ENCODE results near the gene MYH14.

MYH14 gene

DNA sequence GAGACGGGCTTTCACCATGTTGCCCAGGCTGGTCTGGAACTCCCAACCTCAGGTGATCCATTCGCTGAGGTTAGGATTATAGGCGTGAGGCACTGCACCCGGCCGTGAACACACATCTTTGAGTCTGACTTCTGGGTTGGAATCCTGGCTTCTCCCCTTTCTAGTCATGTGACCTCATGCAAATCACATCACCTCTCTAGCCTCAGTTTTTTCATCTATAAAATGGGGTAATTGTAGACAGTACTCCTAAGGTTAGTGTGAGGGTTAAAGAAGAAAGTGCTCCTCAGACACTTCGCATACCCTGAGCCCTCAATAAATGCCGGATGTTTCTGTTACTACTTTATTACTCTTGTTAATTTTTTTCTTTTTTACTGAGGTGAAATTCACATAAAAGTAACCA, 70.4 kb downstream of the MYH14 start:
- TF ChIP-seq, protein P1, sequence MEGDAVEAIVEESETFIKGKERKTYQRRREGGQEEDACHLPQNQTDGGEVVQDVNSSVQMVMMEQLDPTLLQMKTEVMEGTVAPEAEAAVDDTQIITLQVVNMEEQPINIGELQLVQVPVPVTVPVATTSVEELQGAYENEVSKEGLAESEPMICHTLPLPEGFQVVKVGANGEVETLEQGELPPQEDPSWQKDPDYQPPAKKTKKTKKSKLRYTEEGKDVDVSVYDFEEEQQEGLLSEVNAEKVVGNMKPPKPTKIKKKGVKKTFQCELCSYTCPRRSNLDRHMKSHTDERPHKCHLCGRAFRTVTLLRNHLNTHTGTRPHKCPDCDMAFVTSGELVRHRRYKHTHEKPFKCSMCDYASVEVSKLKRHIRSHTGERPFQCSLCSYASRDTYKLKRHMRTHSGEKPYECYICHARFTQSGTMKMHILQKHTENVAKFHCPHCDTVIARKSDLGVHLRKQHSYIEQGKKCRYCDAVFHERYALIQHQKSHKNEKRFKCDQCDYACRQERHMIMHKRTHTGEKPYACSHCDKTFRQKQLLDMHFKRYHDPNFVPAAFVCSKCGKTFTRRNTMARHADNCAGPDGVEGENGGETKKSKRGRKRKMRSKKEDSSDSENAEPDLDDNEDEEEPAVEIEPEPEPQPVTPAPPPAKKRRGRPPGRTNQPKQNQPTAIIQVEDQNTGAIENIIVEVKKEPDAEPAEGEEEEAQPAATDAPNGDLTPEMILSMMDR (IDR thresholded peaks at IDR 0.05; ENCODE audit: borderline replicate concordance, control extremely low read depth, extremely low read depth, insufficient read depth, missing control alignments): no peak
- in situ Hi-C loops (cut with MboI; ENCODE audit: low sequenced_read_pairs, unreplicated experiment): no loop called here
- no peak for DNase-seq (ENCODE audit: low spot score)

DNA sequence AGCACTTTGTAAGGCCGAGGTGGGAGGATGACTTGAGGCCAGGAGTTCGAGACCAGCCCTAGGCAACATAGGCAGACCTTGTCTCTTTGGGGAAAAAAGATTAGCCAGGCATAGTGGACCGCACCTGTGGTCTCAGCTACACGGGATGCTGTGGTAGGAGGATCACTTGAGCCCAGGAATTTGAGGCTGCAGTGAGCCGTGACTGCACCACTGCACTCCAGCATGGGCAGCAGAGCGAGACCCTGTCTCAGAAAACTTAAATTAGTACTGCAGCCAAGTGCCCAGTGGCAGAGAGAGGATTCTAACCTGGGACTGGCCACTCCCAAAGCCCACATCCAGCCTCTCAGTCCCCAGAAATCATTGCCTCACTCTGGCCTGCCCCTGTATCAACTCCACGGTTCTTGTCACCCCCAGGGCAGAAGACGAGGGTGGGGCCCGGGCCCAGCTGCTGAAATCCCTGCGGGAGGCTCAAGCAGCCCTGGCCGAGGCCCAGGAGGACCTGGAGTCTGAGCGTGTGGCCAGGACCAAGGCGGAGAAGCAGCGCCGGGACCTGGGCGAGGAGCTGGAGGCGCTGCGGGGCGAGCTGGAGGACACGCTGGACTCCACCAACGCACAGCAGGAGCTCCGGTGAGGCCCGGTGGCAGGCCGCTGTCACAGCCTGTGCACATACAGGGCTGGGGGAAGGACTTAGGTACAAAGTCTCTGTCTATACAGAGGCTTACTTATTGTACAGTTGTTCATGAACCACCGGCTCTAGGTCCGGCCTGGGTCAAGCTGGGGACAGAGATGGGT, 72.4 kb downstream of the MYH14 start:
- TF ChIP-seq, protein P1 (IDR thresholded peaks at IDR 0.05; ENCODE audit: borderline replicate concordance, control extremely low read depth, extremely low read depth, insufficient read depth, missing control alignments): no peak
- in situ Hi-C loops (cut with MboI; ENCODE audit: low sequenced_read_pairs, unreplicated experiment): no loop called here
- DNase-seq (ENCODE audit: low spot score): no peak

DNA sequence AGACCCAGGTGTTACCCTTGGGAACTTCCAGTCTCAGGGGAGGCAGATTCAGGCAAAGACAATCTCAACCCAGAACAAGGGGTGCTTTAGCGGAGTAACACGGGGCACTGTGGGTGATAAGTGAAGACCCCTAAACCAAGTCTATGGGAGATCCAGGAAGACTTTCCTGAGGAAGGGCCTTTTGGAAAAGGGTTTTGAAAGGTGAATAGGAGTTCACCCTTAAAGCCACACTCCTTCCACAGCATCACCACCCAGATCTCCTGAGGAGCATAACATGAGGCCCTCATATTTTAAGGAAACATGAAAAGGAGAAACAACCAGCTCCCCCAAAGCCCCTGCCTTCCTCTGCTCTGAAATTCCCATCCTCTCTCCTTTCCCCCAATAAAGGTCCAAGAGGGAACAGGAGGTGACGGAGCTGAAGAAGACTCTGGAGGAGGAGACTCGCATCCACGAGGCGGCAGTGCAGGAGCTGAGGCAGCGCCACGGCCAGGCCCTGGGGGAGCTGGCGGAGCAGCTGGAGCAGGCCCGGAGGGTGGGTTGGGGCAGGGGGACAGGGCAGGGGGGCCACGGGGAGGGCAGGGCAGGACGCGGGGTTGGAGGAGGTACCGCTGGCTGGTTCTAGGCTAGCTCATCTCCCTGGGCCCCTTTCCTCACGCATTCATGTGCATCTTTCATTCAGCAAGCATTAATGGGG, 73.1 kb downstream of the MYH14 start:
- TF ChIP-seq, protein P1 (IDR thresholded peaks at IDR 0.05; ENCODE audit: borderline replicate concordance, control extremely low read depth, extremely low read depth, insufficient read depth, missing control alignments): no peak
- in situ Hi-C loops (cut with MboI; ENCODE audit: low sequenced_read_pairs, unreplicated experiment): no loop called here
- DNase-seq (ENCODE audit: low spot score): no peak

DNA sequence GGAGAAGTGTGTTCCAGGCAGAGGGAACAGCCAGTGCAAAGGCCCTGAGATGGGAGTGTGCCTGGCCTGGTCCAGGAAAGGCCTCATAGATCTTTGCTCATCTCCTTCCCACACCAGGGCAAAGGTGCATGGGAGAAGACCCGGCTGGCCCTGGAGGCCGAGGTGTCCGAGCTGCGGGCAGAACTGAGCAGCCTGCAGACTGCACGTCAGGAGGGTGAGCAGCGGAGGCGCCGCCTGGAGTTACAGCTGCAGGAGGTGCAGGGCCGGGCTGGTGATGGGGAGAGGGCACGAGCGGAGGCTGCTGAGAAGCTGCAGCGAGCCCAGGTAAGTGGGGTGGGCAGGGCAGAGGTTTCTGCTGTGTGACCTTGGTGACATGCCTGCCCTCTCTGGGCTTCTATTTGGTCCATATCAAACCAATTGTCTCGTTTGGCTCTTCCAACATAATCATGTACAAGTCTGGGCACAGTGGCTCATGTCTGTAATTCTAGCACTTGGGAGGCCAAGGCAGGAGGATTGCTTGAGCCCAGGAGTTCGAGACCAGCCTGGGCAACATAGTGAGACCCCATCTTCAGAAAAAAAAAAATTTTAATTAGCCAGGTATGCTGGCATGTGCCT, 74.7 kb downstream of the MYH14 start:
- DNase-seq (ENCODE audit: low spot score): no peak
- TF ChIP-seq, protein P1 (IDR thresholded peaks at IDR 0.05; ENCODE audit: borderline replicate concordance, control extremely low read depth, extremely low read depth, insufficient read depth, missing control alignments): no peak
- in situ Hi-C loops (cut with MboI; ENCODE audit: low sequenced_read_pairs, unreplicated experiment): no loop called here

DNA sequence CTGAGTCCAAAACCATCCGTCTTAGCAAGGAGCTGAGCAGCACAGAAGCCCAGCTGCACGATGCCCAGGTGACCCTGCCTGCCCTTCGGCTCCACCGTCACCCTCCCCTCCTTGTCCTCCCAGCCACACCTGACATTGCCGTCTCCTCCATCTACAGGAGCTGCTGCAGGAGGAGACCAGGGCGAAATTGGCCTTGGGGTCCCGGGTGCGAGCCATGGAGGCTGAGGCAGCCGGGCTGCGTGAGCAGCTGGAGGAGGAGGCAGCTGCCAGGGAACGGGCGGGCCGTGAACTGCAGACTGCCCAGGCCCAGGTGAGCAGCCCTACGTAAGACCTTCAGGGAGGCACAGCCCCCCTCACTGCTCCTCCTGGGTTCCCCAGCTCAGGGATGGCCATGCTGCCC, 76.7 kb downstream of the MYH14 start:
- DNase-seq (ENCODE audit: low spot score): no peak
- in situ Hi-C loops (cut with MboI; ENCODE audit: low sequenced_read_pairs, unreplicated experiment): no loop called here
- TF ChIP-seq, protein P1 (IDR thresholded peaks at IDR 0.05; ENCODE audit: borderline replicate concordance, control extremely low read depth, extremely low read depth, insufficient read depth, missing control alignments): no peak

DNA sequence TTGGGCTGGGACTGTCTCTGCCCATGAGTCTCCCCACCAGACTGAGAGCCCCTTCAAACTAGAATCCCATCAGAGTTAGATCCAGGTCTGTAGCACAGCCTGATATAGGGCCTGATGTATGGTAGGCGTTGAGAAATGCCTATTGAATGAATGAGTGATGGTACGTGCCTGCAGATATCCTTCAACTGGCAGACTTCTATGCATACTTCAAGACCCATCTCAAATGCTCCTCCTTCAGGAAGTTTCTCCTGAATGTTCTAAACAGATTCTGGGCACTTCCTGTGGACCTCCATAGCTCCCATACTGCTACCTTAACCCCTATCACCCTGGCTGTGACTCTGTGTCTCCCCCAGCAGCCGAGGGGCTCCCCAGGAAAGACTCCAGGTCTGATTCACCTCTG, 77.6 kb downstream of the MYH14 start:
- in situ Hi-C loops (cut with MboI; ENCODE audit: low sequenced_read_pairs, unreplicated experiment): no loop called here
- DNase-seq (ENCODE audit: low spot score): no peak
- TF ChIP-seq, protein P1 (IDR thresholded peaks at IDR 0.05; ENCODE audit: borderline replicate concordance, control extremely low read depth, extremely low read depth, insufficient read depth, missing control alignments): no peak

All from GM13976 (cell line).